ENCODE data around the gene CCNY. TPM values are rescaled to one million over a fixed set of nuclear protein-coding genes. Genes with fewer than 3 reads are reported as not detected.

The CCNY gene
- total and polyA plus RNA-seq, 9 donors = 28.3 to 87.0 (median 60.9) TPM

DNA sequence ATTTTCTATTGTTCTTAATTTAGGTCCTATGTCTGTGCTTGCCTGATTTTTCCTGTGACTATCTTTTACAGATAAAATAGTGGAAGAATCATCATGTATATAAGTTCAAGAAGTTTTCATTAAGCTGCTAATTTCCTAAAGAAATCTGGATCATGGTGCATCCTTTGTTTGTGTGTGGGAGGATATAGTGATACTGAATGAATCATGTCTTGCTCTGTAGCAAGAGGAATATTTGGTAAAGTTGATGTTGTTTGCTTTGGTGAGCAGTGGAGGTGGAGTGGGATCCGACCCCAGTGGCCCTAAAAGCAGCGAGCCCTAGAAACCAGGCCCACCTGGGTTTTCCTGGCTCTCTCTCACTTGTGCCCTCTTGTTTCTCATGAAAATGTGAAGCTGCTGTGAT is 83.7 kb downstream of the CCNY start:
- Histone ChIP-seq H3K9me3 (no peaks in the 10 kb centered on the region), H3K4me1 (ENCODE audit: insufficient read depth) (peaks cover 19% of the 10 kb centered on the region), H3K27ac (peak overlapping the region in 1 of 2 donors; percentile 16), H3K4me3 (no peak overlapping the region), H3K36me3 (no peaks in the 10 kb centered on the region), H3K27me3 (no peaks in the 10 kb centered on the region)
- TF ChIP-seq POLR2A (IDR thresholded peaks at IDR 0.05) (no peak), EP300 (IDR thresholded peaks at IDR 0.05) (no peak)
- TF ChIP-seq, protein P1, sequence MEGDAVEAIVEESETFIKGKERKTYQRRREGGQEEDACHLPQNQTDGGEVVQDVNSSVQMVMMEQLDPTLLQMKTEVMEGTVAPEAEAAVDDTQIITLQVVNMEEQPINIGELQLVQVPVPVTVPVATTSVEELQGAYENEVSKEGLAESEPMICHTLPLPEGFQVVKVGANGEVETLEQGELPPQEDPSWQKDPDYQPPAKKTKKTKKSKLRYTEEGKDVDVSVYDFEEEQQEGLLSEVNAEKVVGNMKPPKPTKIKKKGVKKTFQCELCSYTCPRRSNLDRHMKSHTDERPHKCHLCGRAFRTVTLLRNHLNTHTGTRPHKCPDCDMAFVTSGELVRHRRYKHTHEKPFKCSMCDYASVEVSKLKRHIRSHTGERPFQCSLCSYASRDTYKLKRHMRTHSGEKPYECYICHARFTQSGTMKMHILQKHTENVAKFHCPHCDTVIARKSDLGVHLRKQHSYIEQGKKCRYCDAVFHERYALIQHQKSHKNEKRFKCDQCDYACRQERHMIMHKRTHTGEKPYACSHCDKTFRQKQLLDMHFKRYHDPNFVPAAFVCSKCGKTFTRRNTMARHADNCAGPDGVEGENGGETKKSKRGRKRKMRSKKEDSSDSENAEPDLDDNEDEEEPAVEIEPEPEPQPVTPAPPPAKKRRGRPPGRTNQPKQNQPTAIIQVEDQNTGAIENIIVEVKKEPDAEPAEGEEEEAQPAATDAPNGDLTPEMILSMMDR (IDR thresholded peaks at IDR 0.05) = no peak
- intact Hi-C loops (cut with DNase I) = loop anchor here in 1 of 4 donors (10.0 kb wide), 1 partner anchor 85 kb away; the partner anchor contains the start of gene CCNY
- no peak for DNase-seq
- WGBS, 3 donors = 36 to 43% (median 41%) methylated on average over 2 of the region's 2 CpGs

DNA sequence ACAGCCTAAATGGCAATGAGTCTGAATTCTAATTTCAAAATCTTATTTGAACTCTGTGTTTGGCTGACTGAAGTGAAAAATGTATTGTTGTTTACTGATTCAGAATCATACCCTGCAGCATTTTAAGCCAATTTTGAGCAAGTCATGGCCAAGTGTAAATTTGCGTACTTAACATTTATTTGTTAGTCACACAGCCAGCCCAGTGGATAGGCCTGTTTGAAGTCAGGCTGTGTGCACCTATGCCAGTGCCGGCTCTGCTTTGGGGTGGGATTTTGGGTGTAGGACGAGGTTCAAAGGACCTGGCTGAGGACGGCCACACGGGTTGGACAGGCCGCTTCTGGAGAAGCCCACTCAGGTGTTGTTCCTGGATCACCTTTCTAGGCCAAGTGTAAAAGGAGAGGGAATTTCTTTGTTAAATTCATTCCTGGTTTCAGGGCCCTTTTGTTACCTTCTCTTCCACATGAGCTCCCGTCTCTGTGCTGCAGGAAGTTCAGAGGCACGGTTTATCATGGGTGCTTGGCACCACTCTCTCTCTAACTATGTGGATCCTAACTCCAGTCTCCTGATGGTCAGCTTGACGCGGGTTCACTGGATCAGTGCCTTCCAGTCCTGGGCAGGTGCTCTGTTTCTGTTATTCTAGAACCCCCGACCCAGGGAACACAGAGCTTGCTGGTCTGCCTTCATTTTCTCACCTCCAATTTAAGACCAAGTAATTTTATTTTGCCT is 84.7 kb downstream of the CCNY start:
- no peak overlapping the region for H3K4me3 ChIP-seq
- no peak for DNase-seq
- no peaks in the 10 kb centered on the region for H3K36me3 ChIP-seq
- peak overlapping the region; percentile 31 to 82 for H3K27ac ChIP-seq
- TF ChIP-seq POLR2A (IDR thresholded peaks at IDR 0.05) (no peak), EP300 (IDR thresholded peaks at IDR 0.05) (no peak)
- TF ChIP-seq, protein P1 (IDR thresholded peaks at IDR 0.05) = no peak
- intact Hi-C loops (cut with DNase I) = loop anchor here in 1 of 4 donors (10.0 kb wide), 1 partner anchor 86 kb away; the partner anchor contains the start of gene CCNY
- H3K27me3 ChIP-seq = no peaks in the 10 kb centered on the region
- H3K9me3 ChIP-seq = no peaks in the 10 kb centered on the region
- H3K4me1 ChIP-seq (ENCODE audit: insufficient read depth) = peaks cover 16% of the 10 kb centered on the region
- WGBS, 3 donors = 84 to 86% (median 85%) methylated on average over 11 of the region's 11 CpGs

DNA sequence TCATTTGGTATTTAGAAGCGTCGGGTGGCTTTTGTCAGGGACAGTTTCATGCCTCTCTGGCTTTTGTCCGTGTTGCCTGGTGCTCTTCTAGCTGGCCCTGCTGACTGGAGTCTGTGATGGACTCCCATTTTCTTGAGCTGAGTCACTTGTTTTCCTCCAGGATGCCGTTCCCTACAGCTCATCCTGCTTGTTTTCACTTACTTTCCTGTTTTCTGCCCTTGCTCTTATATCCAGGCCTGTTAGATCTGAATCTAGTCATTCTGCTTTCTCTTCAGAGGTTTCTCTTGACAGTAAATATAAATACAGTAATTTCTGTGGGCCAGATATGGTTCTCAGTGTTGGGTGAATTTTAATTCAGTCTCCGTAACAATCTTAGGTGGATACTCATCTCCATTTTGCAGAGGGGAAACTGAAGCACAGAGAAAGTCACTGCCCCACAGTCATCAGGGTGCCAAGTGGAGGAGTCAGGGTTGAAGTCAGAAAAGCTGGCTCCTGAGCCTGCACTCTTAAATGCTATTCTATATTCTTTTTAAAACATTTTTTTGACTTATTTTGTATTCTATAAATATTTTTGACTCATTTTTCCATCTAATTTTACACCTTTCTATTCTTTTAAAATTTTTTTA is 85.4 kb downstream of the CCNY start:
- intact Hi-C loops (cut with DNase I) = loop anchor here in 1 of 4 donors (10.0 kb wide), 1 partner anchor 87 kb away; the partner anchor contains the start of gene CCNY
- Histone ChIP-seq H3K27me3 (no peaks in the 10 kb centered on the region), H3K9me3 (no peaks in the 10 kb centered on the region), H3K4me3 (no peak overlapping the region), H3K27ac (peak overlapping the region; percentile 31 to 82), H3K36me3 (no peaks in the 10 kb centered on the region), H3K4me1 (ENCODE audit: insufficient read depth) (peaks cover 17% of the 10 kb centered on the region)
- WGBS, 3 donors = 26 to 36% (median 28%) methylated on average over 5 of the region's 5 CpGs
- TF ChIP-seq EP300 (IDR thresholded peaks at IDR 0.05) (no peak), POLR2A (IDR thresholded peaks at IDR 0.05) (no peak)
- TF ChIP-seq, protein P1 (IDR thresholded peaks at IDR 0.05) = no peak
- peak in 2 of 5 donors; percentile 44 to 58 for DNase-seq

DNA sequence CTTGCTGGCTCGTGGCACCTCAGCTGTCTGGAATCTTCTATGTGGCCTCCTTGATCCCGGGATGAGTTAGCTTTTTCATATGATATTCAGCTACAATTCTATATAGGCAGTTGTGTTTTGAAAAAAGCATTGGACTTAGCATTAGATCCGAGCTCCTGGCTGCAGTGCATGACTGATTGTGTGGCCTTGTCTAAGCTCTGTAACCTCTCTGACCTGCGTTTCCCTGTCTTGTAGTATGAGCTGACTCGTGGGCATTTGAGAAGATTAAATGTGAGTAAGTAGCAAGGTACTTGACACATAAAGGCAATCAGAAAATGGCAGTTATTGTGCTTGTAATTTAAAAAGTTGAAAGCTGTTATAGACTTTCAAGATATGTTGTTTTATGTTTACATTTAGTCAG is 85.9 kb downstream of the CCNY start:
- intact Hi-C loops (cut with DNase I) = loop anchor here in 1 of 4 donors (10.0 kb wide), 1 partner anchor 87 kb away; the partner anchor contains the start of gene CCNY
- WGBS, 3 donors = 58 to 63% (median 61%) methylated on average over 5 of the region's 5 CpGs
- no peaks in the 10 kb centered on the region for H3K27me3 ChIP-seq
- no peaks in the 10 kb centered on the region for H3K36me3 ChIP-seq
- peaks cover 17% of the 10 kb centered on the region for H3K4me1 ChIP-seq (ENCODE audit: insufficient read depth)
- TF ChIP-seq, protein P1 (IDR thresholded peaks at IDR 0.05) = no peak
- TF ChIP-seq EP300 (IDR thresholded peaks at IDR 0.05) (no peak), POLR2A (IDR thresholded peaks at IDR 0.05) (no peak)
- H3K9me3 ChIP-seq = no peaks in the 10 kb centered on the region
- H3K4me3 ChIP-seq = no peak overlapping the region
- no peak for DNase-seq
- H3K27ac ChIP-seq = peak overlapping the region in 1 of 2 donors; percentile 82
